ENCODE data around the gene TTC22.

The TTC22 gene

DNA sequence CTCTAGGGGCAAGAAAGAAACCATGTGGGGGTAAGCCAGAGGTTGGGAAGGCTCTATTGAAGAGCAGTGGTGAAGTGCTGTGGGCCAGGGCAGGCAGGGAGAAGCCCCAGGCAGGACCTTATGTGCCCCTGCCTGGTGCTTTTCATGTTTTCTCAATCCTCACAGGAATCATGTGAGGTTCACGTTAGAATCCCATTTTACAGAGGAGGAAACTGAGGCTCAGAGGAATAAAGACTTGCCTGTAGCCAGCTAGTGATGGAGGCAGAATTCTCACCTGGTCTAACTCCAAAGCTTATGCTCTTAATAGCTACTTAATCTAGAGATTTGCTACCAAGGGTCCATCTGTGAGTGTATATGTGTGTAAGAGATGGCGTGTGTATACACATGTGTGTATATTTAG, 4.2 kb downstream of the TTC22 start:
- in situ Hi-C loops (cut with MboI; ENCODE audit: low pct_unique_long_range_greater_than_20kb, low sequenced_read_pairs, unreplicated experiment), result no loop called here
- TF ChIP-seq, protein P1, sequence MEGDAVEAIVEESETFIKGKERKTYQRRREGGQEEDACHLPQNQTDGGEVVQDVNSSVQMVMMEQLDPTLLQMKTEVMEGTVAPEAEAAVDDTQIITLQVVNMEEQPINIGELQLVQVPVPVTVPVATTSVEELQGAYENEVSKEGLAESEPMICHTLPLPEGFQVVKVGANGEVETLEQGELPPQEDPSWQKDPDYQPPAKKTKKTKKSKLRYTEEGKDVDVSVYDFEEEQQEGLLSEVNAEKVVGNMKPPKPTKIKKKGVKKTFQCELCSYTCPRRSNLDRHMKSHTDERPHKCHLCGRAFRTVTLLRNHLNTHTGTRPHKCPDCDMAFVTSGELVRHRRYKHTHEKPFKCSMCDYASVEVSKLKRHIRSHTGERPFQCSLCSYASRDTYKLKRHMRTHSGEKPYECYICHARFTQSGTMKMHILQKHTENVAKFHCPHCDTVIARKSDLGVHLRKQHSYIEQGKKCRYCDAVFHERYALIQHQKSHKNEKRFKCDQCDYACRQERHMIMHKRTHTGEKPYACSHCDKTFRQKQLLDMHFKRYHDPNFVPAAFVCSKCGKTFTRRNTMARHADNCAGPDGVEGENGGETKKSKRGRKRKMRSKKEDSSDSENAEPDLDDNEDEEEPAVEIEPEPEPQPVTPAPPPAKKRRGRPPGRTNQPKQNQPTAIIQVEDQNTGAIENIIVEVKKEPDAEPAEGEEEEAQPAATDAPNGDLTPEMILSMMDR (IDR thresholded peaks at IDR 0.05; ENCODE audit: extremely low read depth, insufficient read depth, missing control alignments), result no peak

DNA sequence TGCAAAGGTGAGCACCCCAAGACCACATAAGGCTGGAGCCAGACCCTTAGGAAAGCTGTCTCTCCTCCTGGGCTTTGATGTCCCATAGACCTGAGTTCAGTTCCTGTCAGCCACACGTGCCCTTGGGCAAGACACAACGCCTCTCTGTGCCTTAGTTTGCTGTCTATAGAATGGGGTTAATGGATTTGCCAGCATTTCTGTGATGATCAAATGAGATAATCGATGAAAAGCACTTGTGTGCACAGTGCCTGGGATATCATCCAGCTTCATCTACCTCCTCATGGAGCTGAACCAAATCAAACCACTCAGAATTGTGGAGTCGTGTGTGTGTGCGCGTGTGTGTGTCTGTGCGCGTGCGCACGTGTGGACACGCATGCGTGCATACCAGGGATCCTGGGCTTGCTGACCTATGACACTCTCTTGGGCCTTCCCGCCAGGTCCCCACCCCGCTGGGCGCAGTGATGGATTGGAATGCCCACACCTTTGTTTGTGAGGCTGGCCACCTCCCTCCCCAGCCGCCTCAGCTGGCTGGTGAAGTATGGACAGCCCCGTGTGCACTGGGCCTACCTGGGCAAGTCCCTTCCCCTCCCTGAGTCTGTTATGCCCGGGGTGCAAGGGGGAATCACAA, 5.2 kb downstream of the TTC22 start:
- no peak for DNase-seq (ENCODE audit: low spot score)
- TF ChIP-seq, protein P1 (IDR thresholded peaks at IDR 0.05; ENCODE audit: extremely low read depth, insufficient read depth, missing control alignments), result no peak
- in situ Hi-C loops (cut with MboI; ENCODE audit: low pct_unique_long_range_greater_than_20kb, low sequenced_read_pairs, unreplicated experiment), result no loop called here

More for the DNA sequence above, 4.2 kb downstream of the TTC22 start:
- no peak for DNase-seq (ENCODE audit: low spot score)

GRCh38 chr1:54795356-54795665, 5.8 kb downstream of the TTC22 start:
- DNase-seq (ENCODE audit: low spot score), result no peak
- in situ Hi-C loops (cut with MboI; ENCODE audit: low pct_unique_long_range_greater_than_20kb, low sequenced_read_pairs, unreplicated experiment), result no loop called here
- TF ChIP-seq, protein P1 (IDR thresholded peaks at IDR 0.05; ENCODE audit: extremely low read depth, insufficient read depth, missing control alignments), result no peak

DNA sequence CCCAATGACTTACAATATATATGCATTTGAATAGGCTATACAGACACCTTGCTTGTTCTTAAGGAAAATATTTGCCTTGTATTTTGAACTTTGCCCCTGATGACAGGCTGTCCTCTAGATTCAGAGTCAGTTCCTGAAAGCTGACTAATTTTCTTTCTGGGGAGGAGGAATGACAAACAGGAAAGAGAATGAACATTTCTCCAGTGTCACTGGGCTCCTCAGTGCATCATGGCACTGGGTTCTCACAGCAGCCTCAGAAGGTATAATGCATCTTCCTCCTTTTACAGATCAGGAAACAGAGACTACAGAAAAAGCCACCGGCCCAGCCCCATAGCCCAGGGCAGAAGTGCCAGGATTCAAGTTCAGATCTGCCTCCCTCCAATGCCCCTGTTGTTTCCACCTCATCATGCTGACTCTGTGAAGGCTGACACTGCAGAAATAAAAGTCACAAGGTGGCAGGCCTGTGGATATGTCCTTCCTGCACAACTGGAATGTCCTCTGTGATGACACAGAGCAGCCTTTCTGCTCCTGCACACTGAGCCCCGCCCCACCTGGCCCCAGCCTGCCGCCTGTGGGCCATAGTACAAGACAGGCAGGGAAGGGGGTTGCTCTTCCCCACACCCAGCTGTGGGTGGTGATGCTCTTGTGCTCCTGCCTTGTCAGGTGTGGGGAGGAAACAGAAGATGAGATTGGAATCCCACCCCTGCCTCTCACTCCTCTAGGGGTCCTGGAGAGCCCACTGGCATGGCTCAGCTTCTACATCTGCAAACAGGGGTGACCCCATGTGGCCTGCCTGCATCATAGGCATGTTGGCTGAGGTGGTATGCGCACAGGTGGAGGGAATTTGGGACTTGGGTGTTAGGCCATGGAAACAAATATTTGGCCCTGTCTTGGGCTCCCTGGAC, 6.4 kb downstream of the TTC22 start:
- TF ChIP-seq, protein P1 (IDR thresholded peaks at IDR 0.05; ENCODE audit: extremely low read depth, insufficient read depth, missing control alignments), result no peak
- in situ Hi-C loops (cut with MboI; ENCODE audit: low pct_unique_long_range_greater_than_20kb, low sequenced_read_pairs, unreplicated experiment), result no loop called here
- no peak for DNase-seq (ENCODE audit: low spot score)

DNA sequence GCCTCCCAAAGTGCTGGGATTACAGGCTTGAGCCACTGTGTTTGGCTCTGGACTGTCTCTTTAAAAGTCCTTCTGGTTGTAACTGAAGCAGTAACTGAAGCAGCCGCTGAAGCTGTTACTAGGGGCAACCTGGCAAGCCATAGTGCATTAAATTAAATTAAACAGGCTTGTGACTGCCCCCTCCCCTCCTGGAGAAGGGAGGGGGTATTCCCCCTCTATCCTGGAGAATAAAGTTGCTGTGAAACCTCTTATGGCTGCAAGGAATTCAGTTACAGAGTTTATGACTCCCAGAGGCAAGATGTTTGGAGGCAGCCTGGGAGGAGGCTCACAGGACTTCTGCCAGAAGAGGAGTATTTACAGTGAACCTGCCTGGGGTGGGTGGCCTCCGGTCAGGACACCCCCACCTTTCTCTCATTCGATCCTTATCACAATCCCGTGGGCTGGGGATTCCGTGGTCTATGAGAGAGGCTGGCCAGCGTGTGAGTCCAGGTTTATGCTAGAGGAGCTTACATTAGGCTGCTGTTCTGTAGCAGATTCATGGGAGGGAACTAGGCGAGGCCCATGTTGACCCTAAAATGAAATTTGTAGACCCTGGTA, 8.3 kb downstream of the TTC22 start:
- in situ Hi-C loops (cut with MboI; ENCODE audit: low pct_unique_long_range_greater_than_20kb, low sequenced_read_pairs, unreplicated experiment), result no loop called here
- DNase-seq (ENCODE audit: low spot score), result no peak
- TF ChIP-seq, protein P1 (IDR thresholded peaks at IDR 0.05; ENCODE audit: extremely low read depth, insufficient read depth, missing control alignments), result no peak

GRCh38 chr1:54791880-54792522, 9.1 kb downstream of the TTC22 start:
- in situ Hi-C loops (cut with MboI; ENCODE audit: low pct_unique_long_range_greater_than_20kb, low sequenced_read_pairs, unreplicated experiment), result no loop called here
- TF ChIP-seq, protein P1 (IDR thresholded peaks at IDR 0.05; ENCODE audit: extremely low read depth, insufficient read depth, missing control alignments), result peak; percentile 45
- peak; percentile 67 for DNase-seq (ENCODE audit: low spot score)

All from GM13977 (cell line).